ENCODE data around the gene USF1. TPM values are rescaled to one million over a fixed set of nuclear protein-coding genes. Genes with fewer than 3 reads are reported as not detected.

The USF1 gene
- polyA plus RNA-seq, 1 donor (not counting 4 experiments of a cell fraction or from before 2014, with no cell fraction given) = 31.6 TPM

DNA sequence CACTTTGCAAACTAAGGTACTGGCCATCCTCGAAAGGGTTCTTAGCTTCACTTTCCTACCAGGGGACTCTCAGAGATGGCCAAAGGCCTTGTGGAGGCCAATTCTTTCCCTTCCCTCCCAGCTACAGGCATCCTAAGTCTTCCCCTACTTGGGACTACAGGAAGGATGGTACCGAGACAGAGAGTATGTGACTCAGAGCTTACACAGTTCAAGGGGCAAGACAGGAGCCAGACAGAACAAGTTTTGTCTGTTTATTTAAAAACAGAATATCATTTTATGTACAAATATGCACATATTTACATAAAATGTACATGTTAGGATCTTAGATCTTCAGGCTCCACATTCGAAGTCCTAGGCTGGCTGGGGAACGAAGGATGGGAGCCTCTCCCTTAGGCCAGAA, 25.0 kb upstream of the USF1 start:
- dilution Hi-C loops (cut with MboI; ENCODE audit: extremely low pct_ligation_motif_present, low sequenced_read_pairs) = no loop called here
- Histone ChIP-seq H3K4me1 (ENCODE audit: control insufficient read depth, extremely low read depth, insufficient read depth, low read length) (peaks cover 38% of the 10 kb centered on the region), H3K9me1 (ENCODE audit: control insufficient read depth, extremely low read depth, insufficient read depth, low read length) (peaks cover 2% of the 10 kb centered on the region), H3K79me2 (ENCODE audit: control insufficient read depth, insufficient read depth, low read length) (no peaks in the 10 kb centered on the region), H3K4me2 (ENCODE audit: control insufficient read depth, extremely low read depth, insufficient read depth, low read depth, low read length) (no peak overlapping the region), H3K27me3 (ENCODE audit: control insufficient read depth, extremely low read depth, insufficient read depth, low read length) (no peaks in the 10 kb centered on the region), H3K27ac (ENCODE audit: control insufficient read depth, insufficient read depth, low read length) (no peak overlapping the region), H2AFZ (ENCODE audit: control insufficient read depth, low read length) (no peak overlapping the region), H3K4me3 (ENCODE audit: control insufficient read depth in 2 of 3, extremely low read depth in 1 of 3, insufficient read depth in 2 of 3, low read depth in 1 of 3, low read length in 3 of 3) (no peak overlapping the region), H3K9me3 (ENCODE audit: control insufficient read depth, low read depth, low read length) (no peaks in the 10 kb centered on the region), H3K9ac (ENCODE audit: control insufficient read depth, extremely low read depth, insufficient read depth, low read length) (no peak overlapping the region), H3K36me3 (ENCODE audit: control insufficient read depth in 2 of 2, extremely low read depth in 1 of 2, insufficient read depth in 2 of 2, low read length in 2 of 2) (no peaks in the 10 kb centered on the region), H4K20me1 (ENCODE audit: control insufficient read depth, extremely low read depth, insufficient read depth, low read length) (no peaks in the 10 kb centered on the region)
- FAIRE-seq = no peak
- no peak for TF ChIP-seq EZH2 (IDR thresholded peaks at IDR 0.05; ENCODE audit: low read length)
- TF ChIP-seq, protein P1, sequence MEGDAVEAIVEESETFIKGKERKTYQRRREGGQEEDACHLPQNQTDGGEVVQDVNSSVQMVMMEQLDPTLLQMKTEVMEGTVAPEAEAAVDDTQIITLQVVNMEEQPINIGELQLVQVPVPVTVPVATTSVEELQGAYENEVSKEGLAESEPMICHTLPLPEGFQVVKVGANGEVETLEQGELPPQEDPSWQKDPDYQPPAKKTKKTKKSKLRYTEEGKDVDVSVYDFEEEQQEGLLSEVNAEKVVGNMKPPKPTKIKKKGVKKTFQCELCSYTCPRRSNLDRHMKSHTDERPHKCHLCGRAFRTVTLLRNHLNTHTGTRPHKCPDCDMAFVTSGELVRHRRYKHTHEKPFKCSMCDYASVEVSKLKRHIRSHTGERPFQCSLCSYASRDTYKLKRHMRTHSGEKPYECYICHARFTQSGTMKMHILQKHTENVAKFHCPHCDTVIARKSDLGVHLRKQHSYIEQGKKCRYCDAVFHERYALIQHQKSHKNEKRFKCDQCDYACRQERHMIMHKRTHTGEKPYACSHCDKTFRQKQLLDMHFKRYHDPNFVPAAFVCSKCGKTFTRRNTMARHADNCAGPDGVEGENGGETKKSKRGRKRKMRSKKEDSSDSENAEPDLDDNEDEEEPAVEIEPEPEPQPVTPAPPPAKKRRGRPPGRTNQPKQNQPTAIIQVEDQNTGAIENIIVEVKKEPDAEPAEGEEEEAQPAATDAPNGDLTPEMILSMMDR (optimal IDR thresholded peaks at IDR 0.05 in 1 of 3, IDR thresholded peaks at IDR 0.05 in 1 of 3, conservative IDR thresholded peaks at IDR 0.05 in 1 of 3; ENCODE audit: extremely low read depth in 1 of 3, insufficient read depth in 2 of 3, low read length in 3 of 3) = no peak
- no peak for DNase-seq (ENCODE audit: low read depth, low spot score)

GRCh38 chr1:161069731-161070270, 24.0 kb upstream of the USF1 start, which contains the start of gene ARHGAP30:
Gene ARHGAP30 (minus strand): TSS chr1:161069891. CDS start chr1:161069624, 267 bp downstream.
- no peak within 1 kb of the TSS for H2AFZ ChIP-seq (ENCODE audit: control insufficient read depth, low read length)
- TF ChIP-seq EZH2 (IDR thresholded peaks at IDR 0.05; ENCODE audit: low read length) = no peak
- TF ChIP-seq, protein P1 (optimal IDR thresholded peaks at IDR 0.05 in 1 of 3, IDR thresholded peaks at IDR 0.05 in 1 of 3, conservative IDR thresholded peaks at IDR 0.05 in 1 of 3; ENCODE audit: extremely low read depth in 1 of 3, insufficient read depth in 2 of 3, low read length in 3 of 3) = no peak
- no peaks in the 10 kb centered on the region for H3K27me3 ChIP-seq (ENCODE audit: control insufficient read depth, extremely low read depth, insufficient read depth, low read length)
- peaks cover 33% of the 10 kb centered on the region for H3K4me1 ChIP-seq (ENCODE audit: control insufficient read depth, extremely low read depth, insufficient read depth, low read length)
- no peak within 1 kb of the TSS for H3K4me3 ChIP-seq (ENCODE audit: control insufficient read depth in 2 of 3, extremely low read depth in 1 of 3, insufficient read depth in 2 of 3, low read depth in 1 of 3, low read length in 3 of 3)
- no peak for FAIRE-seq
- DNase-seq (ENCODE audit: low read depth, low spot score) = no peak
- no peaks in the 10 kb centered on the region for H3K9me3 ChIP-seq (ENCODE audit: control insufficient read depth, low read depth, low read length)
- no peak within 1 kb of the TSS for H3K4me2 ChIP-seq (ENCODE audit: control insufficient read depth, extremely low read depth, insufficient read depth, low read depth, low read length)
- dilution Hi-C loops (cut with MboI; ENCODE audit: extremely low pct_ligation_motif_present, low sequenced_read_pairs) = no loop called here
- no peak within 1 kb of the TSS for H3K9ac ChIP-seq (ENCODE audit: control insufficient read depth, extremely low read depth, insufficient read depth, low read length)
- H4K20me1 ChIP-seq (ENCODE audit: control insufficient read depth, extremely low read depth, insufficient read depth, low read length) = no peaks in the 10 kb centered on the region
- peaks cover 2% of the 10 kb centered on the region for H3K9me1 ChIP-seq (ENCODE audit: control insufficient read depth, extremely low read depth, insufficient read depth, low read length)
- no peaks in the 10 kb centered on the region for H3K36me3 ChIP-seq (ENCODE audit: control insufficient read depth in 2 of 2, extremely low read depth in 1 of 2, insufficient read depth in 2 of 2, low read length in 2 of 2)
- no peaks in the 10 kb centered on the region for H3K79me2 ChIP-seq (ENCODE audit: control insufficient read depth, insufficient read depth, low read length)
- no peak within 1 kb of the TSS for H3K27ac ChIP-seq (ENCODE audit: control insufficient read depth, insufficient read depth, low read length)

Data from keratinocyte (primary cell).